Keratinocyte (primary cell): ENCODE measurements around the gene EBF3. TPM values are rescaled to one million over a fixed set of nuclear protein-coding genes. Genes with fewer than 3 reads are reported as not detected.

Source experiments
- DNase-seq: peaks from one replicate; pipeline ENCODE4 v3.0.0-alpha.2; 2011; ENCODE audit warnings: low read depth, missing footprints, low spot score
- FAIRE-seq: peaks from 2 replicates; lab custom pipeline; 2011; peaks lifted over from hg19 to GRCh38; lab: Jason Lieb, UNC
- H2AFZ ChIP-seq: 2 replicates; pipeline ENCODE4 v1.6.0; 2012; ENCODE audit warnings: low read length, control low read depth, inconsistent platforms; ENCODE audit not compliant: control insufficient read depth
- H3K27ac ChIP-seq: 2 replicates; pipeline ENCODE4 v1.5.1; 2011; ENCODE audit warnings: low read length; ENCODE audit not compliant: control insufficient read depth, insufficient read depth
- H3K27me3 ChIP-seq: 3 replicates; pipeline ENCODE4 v1.6.0; 2011; ENCODE audit warnings: low read length; ENCODE audit not compliant: control insufficient read depth, insufficient read depth; ENCODE audit errors: extremely low read depth
- H3K36me3 ChIP-seq, 2 experiments: 2 replicates in 1 of 2; 3 replicates in 1 of 2; pipeline ENCODE4 v1.5.1; 2011; ENCODE audit warnings: low read length in 2 of 2, mild to moderate bottlenecking in 1 of 2; ENCODE audit not compliant: control insufficient read depth in 2 of 2, insufficient read depth in 2 of 2; ENCODE audit errors: extremely low read depth in 1 of 2
- H3K4me1 ChIP-seq: 3 replicates; pipeline ENCODE4 v1.5.1; 2011; ENCODE audit warnings: low read length; ENCODE audit not compliant: control insufficient read depth, insufficient read depth; ENCODE audit errors: extremely low read depth
- H3K4me2 ChIP-seq: 3 replicates; pipeline ENCODE4 v1.6.0; 2011; ENCODE audit warnings: low read depth, low read length; ENCODE audit not compliant: control insufficient read depth, insufficient read depth; ENCODE audit errors: extremely low read depth
- H3K4me3 ChIP-seq, 3 experiments: fragments of 200-600 bp in 1 of 3; sonication (generic) in 1 of 3; 2 replicates in 2 of 3; 3 replicates in 1 of 3; pipeline ENCODE4 v1.5.1; 2011 to 2016; ENCODE audit warnings: low read length in 3 of 3, mild to moderate bottlenecking in 3 of 3, control low read depth in 2 of 3, inconsistent platforms in 1 of 3, low read depth in 1 of 3, mixed read lengths in 1 of 3, mixed run types in 1 of 3, moderate library complexity in 1 of 3; ENCODE audit not compliant: control insufficient read depth in 2 of 3, insufficient read depth in 2 of 3; ENCODE audit errors: extremely low read depth in 1 of 3
- H3K79me2 ChIP-seq: 2 replicates; pipeline ENCODE4 v1.6.0; 2012; ENCODE audit warnings: low read length; ENCODE audit not compliant: control insufficient read depth, insufficient read depth
- H3K9ac ChIP-seq: 3 replicates; pipeline ENCODE4 v1.6.0; 2011; ENCODE audit warnings: low read length; ENCODE audit not compliant: control insufficient read depth, insufficient read depth; ENCODE audit errors: extremely low read depth
- H3K9me1 ChIP-seq: 3 replicates; pipeline ENCODE4 v1.6.0; 2011; ENCODE audit warnings: low read length; ENCODE audit not compliant: control insufficient read depth, insufficient read depth; ENCODE audit errors: extremely low read depth
- H3K9me3 ChIP-seq: 2 replicates; pipeline ENCODE4 v1.5.1; 2012; ENCODE audit warnings: low read depth, low read length; ENCODE audit not compliant: control insufficient read depth
- H4K20me1 ChIP-seq: 3 replicates; pipeline ENCODE4 v1.6.0; 2011; ENCODE audit warnings: low read length; ENCODE audit not compliant: control insufficient read depth, insufficient read depth; ENCODE audit errors: extremely low read depth
- EZH2 ChIP-seq: IDR thresholded peaks from one replicate; pipeline ENCODE4 v1.6.1; 2012; ENCODE audit warnings: inconsistent platforms, mild to moderate bottlenecking, low read length, moderate library complexity
- dilution Hi-C: fragments of 300-500 bp; cut with MboI; formaldehyde crosslinking; loops from one replicate; pipeline ENCODE4 v1.7.0; 2020; ENCODE audit warnings: low sequenced_read_pairs; ENCODE audit not compliant: extremely low pct_ligation_motif_present
- polyA plus RNA-seq, 5 experiments: library from polyadenylated mRNA; depleted of rRNA in 3 of 5; stranded (reverse) in 3 of 5; stranded (forward) in 1 of 5; unstranded in 1 of 5; fragments of >200 nt; gene quantifications; 1 replicate in 1 of 5; 2 replicates in 3 of 5; 3 replicates in 1 of 5; pipeline versions ENCODE4 v1.2.1 to v1.2.3, GENCODE V29; 2011 to 2012; ENCODE audit warnings: missing spikeins in 2 of 5, low read depth in 1 of 5, low replicate concordance in 1 of 5
- TF ChIP-seq, protein P1 (sequence below), 3 experiments: IDR thresholded peaks in 1 of 3; conservative IDR thresholded peaks in 1 of 3; optimal IDR thresholded peaks in 1 of 3; 2 replicates in 2 of 3; 3 replicates in 1 of 3; pipeline versions ENCODE3 to v1.5.1; 2011; ENCODE audit warnings: low read length in 3 of 3, mild to moderate bottlenecking in 3 of 3, moderate library complexity in 2 of 3, control low read depth in 1 of 3, inconsistent platforms in 1 of 3; ENCODE audit not compliant: insufficient read depth in 2 of 3; ENCODE audit errors: extremely low read depth in 1 of 3

Gene EBF3
- polyA plus RNA-seq, 1 donor (not counting 4 experiments of a cell fraction or from before 2014, with no cell fraction given) = not detected

DNA sequence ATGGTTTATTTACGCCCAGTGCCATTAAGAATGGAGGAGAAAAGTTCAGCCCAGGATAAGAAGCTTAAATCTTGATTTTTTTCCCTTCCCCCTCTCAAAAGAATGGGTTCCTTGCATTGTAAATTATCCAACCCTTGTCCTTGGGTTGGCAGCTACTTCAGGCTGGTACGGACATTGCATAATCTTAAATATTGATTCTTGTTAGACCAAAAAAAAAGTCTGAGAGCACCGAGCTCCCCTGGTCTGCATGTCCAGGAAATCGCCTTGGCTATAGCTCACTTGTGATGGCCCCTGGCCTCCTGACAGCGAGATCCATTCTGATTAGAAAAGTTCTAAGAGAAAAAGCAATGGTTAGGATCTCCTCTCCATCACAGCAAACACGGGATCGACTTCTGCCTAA, 151.7 kb downstream of the EBF3 start:
- Histone ChIP-seq H3K4me1 (no peaks in the 10 kb centered on the region), H3K4me3 (no peak overlapping the region), H3K4me2 (no peak overlapping the region), H3K27ac (no peak overlapping the region), H4K20me1 (no peaks in the 10 kb centered on the region), H3K36me3 (no peaks in the 10 kb centered on the region), H2AFZ (no peak overlapping the region), H3K9me3 (peaks cover 11% of the 10 kb centered on the region), H3K27me3 (no peaks in the 10 kb centered on the region), H3K9ac (no peak overlapping the region), H3K79me2 (no peaks in the 10 kb centered on the region), H3K9me1 (no peaks in the 10 kb centered on the region)
- DNase-seq (no peak), FAIRE-seq (no peak)
- dilution Hi-C loops = no loop called here
- TF ChIP-seq EZH2 = no peak
- TF ChIP-seq, protein P1, sequence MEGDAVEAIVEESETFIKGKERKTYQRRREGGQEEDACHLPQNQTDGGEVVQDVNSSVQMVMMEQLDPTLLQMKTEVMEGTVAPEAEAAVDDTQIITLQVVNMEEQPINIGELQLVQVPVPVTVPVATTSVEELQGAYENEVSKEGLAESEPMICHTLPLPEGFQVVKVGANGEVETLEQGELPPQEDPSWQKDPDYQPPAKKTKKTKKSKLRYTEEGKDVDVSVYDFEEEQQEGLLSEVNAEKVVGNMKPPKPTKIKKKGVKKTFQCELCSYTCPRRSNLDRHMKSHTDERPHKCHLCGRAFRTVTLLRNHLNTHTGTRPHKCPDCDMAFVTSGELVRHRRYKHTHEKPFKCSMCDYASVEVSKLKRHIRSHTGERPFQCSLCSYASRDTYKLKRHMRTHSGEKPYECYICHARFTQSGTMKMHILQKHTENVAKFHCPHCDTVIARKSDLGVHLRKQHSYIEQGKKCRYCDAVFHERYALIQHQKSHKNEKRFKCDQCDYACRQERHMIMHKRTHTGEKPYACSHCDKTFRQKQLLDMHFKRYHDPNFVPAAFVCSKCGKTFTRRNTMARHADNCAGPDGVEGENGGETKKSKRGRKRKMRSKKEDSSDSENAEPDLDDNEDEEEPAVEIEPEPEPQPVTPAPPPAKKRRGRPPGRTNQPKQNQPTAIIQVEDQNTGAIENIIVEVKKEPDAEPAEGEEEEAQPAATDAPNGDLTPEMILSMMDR (optimal IDR thresholded peaks at IDR 0.05 in 1 of 3, IDR thresholded peaks at IDR 0.05 in 1 of 3, conservative IDR thresholded peaks at IDR 0.05 in 1 of 3; ENCODE audit: extremely low read depth in 1 of 3, insufficient read depth in 2 of 3, low read length in 3 of 3) = no peak

DNA sequence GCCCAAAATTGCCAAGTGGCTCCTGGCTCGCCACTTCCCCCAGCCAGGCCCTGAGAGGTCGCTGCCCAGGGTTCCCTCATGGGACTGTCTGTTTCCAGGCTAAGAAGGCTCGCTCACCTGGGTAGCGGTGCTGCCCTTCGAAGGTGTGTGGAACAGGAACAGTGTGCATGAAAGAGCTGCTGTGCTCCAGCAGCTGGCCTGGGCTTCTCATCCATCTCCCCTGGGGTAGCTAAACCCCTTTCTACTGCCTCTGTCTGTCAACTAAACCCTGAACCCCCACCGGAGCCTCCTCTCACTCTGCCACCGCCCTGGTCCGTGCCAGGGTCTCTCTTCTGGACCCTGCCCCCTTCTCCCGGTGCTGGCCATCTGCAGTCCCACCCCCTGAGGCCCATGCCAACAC, 152.9 kb downstream of the EBF3 start:
- Histone ChIP-seq H3K9me3 (peaks cover 9% of the 10 kb centered on the region), H3K27ac (no peak overlapping the region), H3K36me3 (no peaks in the 10 kb centered on the region), H3K9ac (no peak overlapping the region), H3K9me1 (no peaks in the 10 kb centered on the region), H4K20me1 (no peaks in the 10 kb centered on the region), H3K4me1 (no peaks in the 10 kb centered on the region), H3K4me2 (no peak overlapping the region), H3K27me3 (no peaks in the 10 kb centered on the region), H3K79me2 (no peaks in the 10 kb centered on the region), H3K4me3 (no peak overlapping the region), H2AFZ (no peak overlapping the region)
- dilution Hi-C loops = no loop called here
- no peak for DNase-seq
- no peak for FAIRE-seq
- TF ChIP-seq EZH2 = no peak
- TF ChIP-seq, protein P1 (optimal IDR thresholded peaks at IDR 0.05 in 1 of 3, IDR thresholded peaks at IDR 0.05 in 1 of 3, conservative IDR thresholded peaks at IDR 0.05 in 1 of 3; ENCODE audit: extremely low read depth in 1 of 3, insufficient read depth in 2 of 3, low read length in 3 of 3) = no peak
